Measurements from ENCODE around the gene CACFD1. TPM values are rescaled to one million over a fixed set of nuclear protein-coding genes. Genes with fewer than 3 reads are reported as not detected.
A peak's percentile ranks its signal among the peaks of the same experiment; 100 is the strongest.

CACFD1 gene
- total and polyA plus RNA-seq, 9 of the 15 experiments (the other 6 are each of a cell fraction or from before 2014, with no cell fraction given): 0.11 to 1.4 (median 1.1) TPM; not detected in 2

DNA sequence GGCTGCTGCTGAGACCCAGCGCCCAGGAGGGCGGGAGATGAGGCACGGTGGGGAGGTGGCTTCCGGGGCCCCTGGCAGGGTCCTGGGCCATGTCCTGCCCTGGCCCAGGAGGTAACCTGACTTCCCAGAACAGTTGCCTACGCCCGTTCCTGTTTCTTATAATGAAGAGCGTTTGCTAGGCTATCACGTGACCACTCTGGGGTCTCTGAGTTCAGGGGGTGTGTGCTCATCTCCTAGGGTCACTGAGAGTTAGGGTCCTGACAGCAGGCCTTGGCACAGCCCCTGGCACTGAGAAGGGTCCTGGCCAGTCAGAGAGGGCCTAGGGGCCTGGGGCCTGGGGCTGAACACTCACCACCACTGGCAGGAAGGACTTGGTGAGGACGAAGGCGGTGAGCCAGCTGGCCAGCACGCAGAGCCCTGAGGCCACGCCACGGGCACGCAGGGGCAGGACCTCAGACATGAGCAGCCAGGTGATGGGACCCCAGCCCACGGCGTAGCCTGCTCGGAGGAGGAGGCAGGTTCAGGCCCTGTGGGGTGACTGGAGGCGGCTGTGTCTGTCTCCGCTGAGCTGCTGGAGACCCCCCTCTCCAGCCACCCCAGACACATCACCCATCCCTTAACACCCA, 13.1 kb downstream of the CACFD1 start (continued):
- TF ChIP-seq, protein P1, sequence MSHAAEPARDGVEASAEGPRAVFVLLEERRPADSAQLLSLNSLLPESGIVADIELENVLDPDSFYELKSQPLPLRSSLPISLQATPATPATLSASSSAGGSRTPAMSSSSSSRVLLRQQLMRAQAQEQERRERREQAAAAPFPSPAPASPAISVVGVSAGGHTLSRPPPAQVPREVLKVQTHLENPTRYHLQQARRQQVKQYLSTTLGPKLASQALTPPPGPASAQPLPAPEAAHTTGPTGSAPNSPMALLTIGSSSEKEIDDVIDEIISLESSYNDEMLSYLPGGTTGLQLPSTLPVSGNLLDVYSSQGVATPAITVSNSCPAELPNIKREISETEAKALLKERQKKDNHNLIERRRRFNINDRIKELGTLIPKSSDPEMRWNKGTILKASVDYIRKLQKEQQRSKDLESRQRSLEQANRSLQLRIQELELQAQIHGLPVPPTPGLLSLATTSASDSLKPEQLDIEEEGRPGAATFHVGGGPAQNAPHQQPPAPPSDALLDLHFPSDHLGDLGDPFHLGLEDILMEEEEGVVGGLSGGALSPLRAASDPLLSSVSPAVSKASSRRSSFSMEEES (CRISPR knock-in tag; IDR thresholded peaks at IDR 0.05): peak; percentile 68
- TF ChIP-seq TEAD4 (IDR thresholded peaks at IDR 0.05; ENCODE audit: low read length): no peak
- no peak for TF ChIP-seq TEAD4 (CRISPR knock-in tag; IDR thresholded peaks at IDR 0.05; ENCODE audit: borderline replicate concordance)
- TF ChIP-seq, protein P2, sequence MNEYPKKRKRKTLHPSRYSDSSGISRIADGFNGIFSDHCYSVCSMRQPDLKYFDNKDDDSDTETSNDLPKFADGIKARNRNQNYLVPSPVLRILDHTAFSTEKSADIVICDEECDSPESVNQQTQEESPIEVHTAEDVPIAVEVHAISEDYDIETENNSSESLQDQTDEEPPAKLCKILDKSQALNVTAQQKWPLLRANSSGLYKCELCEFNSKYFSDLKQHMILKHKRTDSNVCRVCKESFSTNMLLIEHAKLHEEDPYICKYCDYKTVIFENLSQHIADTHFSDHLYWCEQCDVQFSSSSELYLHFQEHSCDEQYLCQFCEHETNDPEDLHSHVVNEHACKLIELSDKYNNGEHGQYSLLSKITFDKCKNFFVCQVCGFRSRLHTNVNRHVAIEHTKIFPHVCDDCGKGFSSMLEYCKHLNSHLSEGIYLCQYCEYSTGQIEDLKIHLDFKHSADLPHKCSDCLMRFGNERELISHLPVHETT (CRISPR knock-in tag; conservative IDR thresholded peaks at IDR 0.05 in 1 of 2, IDR thresholded peaks at IDR 0.05 in 1 of 2): no peak
- TF ChIP-seq, protein P3, sequence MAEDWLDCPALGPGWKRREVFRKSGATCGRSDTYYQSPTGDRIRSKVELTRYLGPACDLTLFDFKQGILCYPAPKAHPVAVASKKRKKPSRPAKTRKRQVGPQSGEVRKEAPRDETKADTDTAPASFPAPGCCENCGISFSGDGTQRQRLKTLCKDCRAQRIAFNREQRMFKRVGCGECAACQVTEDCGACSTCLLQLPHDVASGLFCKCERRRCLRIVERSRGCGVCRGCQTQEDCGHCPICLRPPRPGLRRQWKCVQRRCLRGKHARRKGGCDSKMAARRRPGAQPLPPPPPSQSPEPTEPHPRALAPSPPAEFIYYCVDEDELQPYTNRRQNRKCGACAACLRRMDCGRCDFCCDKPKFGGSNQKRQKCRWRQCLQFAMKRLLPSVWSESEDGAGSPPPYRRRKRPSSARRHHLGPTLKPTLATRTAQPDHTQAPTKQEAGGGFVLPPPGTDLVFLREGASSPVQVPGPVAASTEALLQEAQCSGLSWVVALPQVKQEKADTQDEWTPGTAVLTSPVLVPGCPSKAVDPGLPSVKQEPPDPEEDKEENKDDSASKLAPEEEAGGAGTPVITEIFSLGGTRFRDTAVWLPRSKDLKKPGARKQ (CRISPR knock-in tag; IDR thresholded peaks at IDR 0.05): no peak
- TF ChIP-seq NBN (IDR thresholded peaks at IDR 0.05; ENCODE audit: low read depth): no peak
- no peak for TF ChIP-seq FUS (optimal IDR thresholded peaks at IDR 0.05; ENCODE audit: low read depth, low read length)
- TF ChIP-seq, protein P4, sequence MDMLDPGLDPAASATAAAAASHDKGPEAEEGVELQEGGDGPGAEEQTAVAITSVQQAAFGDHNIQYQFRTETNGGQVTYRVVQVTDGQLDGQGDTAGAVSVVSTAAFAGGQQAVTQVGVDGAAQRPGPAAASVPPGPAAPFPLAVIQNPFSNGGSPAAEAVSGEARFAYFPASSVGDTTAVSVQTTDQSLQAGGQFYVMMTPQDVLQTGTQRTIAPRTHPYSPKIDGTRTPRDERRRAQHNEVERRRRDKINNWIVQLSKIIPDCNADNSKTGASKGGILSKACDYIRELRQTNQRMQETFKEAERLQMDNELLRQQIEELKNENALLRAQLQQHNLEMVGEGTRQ (CRISPR knock-in tag; IDR thresholded peaks at IDR 0.05): peak; percentile 56
- no peak for TF ChIP-seq ZNF695 (CRISPR knock-in tag; IDR thresholded peaks at IDR 0.05)
